Right lobe of liver (tissue), 4 donors: ENCODE results near the gene PIK3IP1.
"Not testable (repeated sequence)": the region's sequence is repeated elsewhere in the genome, so short reads cannot be mapped to it uniquely, and the experiment has no call there.

Experiments
- CTCF ChIP-seq, 4 donors: fragments of 200-600 bp in 3 of 4; fragments of 450-650 bp in 1 of 4; IDR thresholded peaks; one replicate each; pipeline versions ENCODE4 v1.5.1 to v1.8.0; 2016 to 2022; ENCODE audit warnings: antibody characterized with exemption in 4 of 4, mild to moderate bottlenecking in 2 of 4
- POLR2A ChIP-seq: fragments of 450-650 bp; IDR thresholded peaks from one replicate; pipeline ENCODE4 v1.6.1; 2017; ENCODE audit warnings: antibody characterized with exemption, mild to moderate bottlenecking
- donor health status: DM: no; HTN: no; CAD: no.
- donor health status: DM: no; HTN: no; CAD: no.
- donor health status: DM: no; HTN: yes; CAD: no.

DNA sequence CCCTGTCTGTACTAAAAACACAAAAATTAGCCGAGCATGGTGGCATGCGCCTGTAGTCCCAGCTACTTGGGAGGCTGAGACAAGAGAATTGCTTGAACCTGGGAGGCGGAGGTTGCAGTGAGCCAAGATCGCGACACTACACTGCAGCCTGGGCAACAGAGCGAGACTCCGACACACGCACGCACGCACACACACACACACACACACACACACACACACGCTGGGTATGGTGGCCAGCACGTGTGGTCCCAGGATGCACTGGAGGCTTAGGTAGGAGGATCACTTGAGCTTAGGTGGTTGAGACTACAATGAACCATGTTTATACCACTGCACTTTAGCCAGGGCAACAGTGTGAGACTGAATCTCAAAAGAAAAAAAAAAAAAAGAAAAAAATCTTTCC, 46.3 kb downstream of the PIK3IP1 start:
- not testable (repeated sequence) for TF ChIP-seq CTCF (IDR thresholded peaks at IDR 0.05); POLR2A
